ENCODE data around the gene UPP1.

The UPP1 gene

GRCh38 chr7:48097521-48098231 is 8.6 kb downstream of the UPP1 start:
- H3K4me1 Mint-ChIP-seq = no peaks in the 10 kb centered on the region
- H3K36me3 Mint-ChIP-seq = peaks cover 53% of the 10 kb centered on the region
- no peak overlapping the region for H3K4me3 Mint-ChIP-seq
- H3K27me3 Mint-ChIP-seq = no peaks in the 10 kb centered on the region
- no peaks in the 10 kb centered on the region for H3K9me3 Mint-ChIP-seq
- no peak overlapping the region for H3K27ac Mint-ChIP-seq
- ATAC-seq = no peak

DNA sequence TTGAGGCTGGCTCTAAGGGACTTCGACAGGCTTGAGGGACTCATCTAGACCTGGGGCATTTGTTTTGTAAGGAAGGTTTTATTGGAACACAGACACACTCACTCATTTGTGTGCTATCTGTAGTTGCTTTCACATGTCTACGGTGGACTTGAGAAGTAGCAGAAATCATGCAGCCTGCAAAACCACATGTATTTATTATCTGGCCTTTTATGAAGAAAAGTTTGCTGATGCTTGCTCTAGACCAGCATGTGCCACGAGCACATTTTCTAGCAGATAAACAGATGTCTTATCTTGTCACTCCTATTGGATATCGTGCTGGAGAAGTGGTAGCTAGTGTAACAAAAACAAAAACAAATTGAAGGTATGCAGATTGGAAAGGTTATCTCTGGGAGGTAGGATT is 9.8 kb downstream of the UPP1 start:
- H3K4me3 Mint-ChIP-seq = no peak overlapping the region
- peaks cover 57% of the 10 kb centered on the region for H3K36me3 Mint-ChIP-seq
- H3K27me3 Mint-ChIP-seq = no peaks in the 10 kb centered on the region
- no peaks in the 10 kb centered on the region for H3K4me1 Mint-ChIP-seq
- no peak overlapping the region for H3K27ac Mint-ChIP-seq
- H3K9me3 Mint-ChIP-seq = no peaks in the 10 kb centered on the region
- no peak for ATAC-seq

GRCh38 chr7:48099781-48100180 is 10.7 kb downstream of the UPP1 start:
- Mint-ChIP-seq H3K36me3 (peaks cover 65% of the 10 kb centered on the region), H3K9me3 (no peaks in the 10 kb centered on the region), H3K4me1 (no peaks in the 10 kb centered on the region), H3K27me3 (no peaks in the 10 kb centered on the region), H3K27ac (no peak overlapping the region), H3K4me3 (no peak overlapping the region)
- no peak for ATAC-seq

DNA sequence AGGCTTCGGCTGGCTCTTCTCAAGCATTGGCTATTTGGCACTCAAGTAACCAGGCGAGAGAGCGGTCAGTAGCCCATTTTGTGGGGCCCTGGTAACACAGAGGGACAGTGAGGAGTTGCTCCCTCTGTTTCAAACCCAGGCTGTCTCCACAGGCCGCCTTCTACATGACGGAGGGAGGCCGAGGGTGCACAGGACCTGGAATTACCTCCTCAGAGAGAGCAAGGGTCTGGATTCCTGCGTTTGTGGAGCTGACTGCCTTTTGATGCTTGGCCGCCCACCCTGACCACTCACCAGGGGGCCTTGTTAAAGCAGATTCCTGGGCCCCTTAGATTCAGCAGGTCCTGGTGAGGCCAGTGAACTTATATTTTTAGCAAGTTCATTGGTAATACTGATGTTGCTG is 12.3 kb downstream of the UPP1 start:
- Mint-ChIP-seq H3K4me1 (no peaks in the 10 kb centered on the region), H3K9me3 (no peaks in the 10 kb centered on the region), H3K27me3 (no peaks in the 10 kb centered on the region), H3K4me3 (no peak overlapping the region), H3K27ac (no peak overlapping the region), H3K36me3 (peaks cover 57% of the 10 kb centered on the region)
- ATAC-seq = no peak

DNA sequence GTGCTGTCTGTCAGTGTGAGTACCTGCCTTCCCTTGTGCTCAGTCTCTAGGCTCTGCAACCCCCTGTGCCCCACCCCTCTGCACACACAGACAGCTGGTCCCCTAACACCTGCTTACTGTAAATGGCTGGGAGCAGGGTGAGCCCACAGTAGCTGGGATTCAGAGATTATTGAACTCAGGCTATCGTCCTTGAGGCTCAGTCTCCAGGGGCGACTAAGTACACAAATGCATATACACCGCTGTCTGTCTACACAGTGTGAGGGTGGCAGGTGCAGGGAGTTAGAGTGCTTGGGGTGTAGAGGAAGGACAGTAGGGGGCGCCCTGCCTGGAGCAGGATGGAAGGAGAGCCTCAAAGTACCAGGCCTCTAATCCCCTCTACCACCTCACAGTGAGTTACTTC is 12.9 kb downstream of the UPP1 start:
- no peak for ATAC-seq
- H3K27me3 Mint-ChIP-seq = no peaks in the 10 kb centered on the region
- no peak overlapping the region for H3K4me3 Mint-ChIP-seq
- no peaks in the 10 kb centered on the region for H3K9me3 Mint-ChIP-seq
- H3K36me3 Mint-ChIP-seq = peaks cover 53% of the 10 kb centered on the region
- no peaks in the 10 kb centered on the region for H3K4me1 Mint-ChIP-seq
- no peak overlapping the region for H3K27ac Mint-ChIP-seq

DNA sequence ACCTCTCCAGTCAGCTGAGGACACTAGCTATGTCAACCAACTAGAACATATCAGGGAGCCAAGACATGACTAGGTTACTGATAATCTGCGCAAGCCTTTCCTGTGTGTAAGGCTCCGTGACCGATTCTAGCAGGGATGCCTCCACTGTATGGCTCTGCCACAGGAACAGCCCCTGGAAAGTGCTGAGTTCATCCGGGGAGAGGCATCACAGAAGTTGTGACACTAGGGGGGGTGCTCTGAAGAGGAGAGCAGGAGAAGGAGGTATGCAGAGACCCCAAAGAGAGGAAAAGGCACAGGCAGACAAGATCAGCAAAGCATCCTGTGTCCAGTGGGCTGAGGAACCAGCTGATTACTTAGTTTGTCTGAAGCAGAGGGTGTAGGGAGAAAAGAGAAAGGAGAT is 13.5 kb downstream of the UPP1 start:
- no peak overlapping the region for H3K27ac Mint-ChIP-seq
- H3K9me3 Mint-ChIP-seq = no peaks in the 10 kb centered on the region
- no peak overlapping the region for H3K4me3 Mint-ChIP-seq
- H3K36me3 Mint-ChIP-seq = peaks cover 57% of the 10 kb centered on the region
- no peak for ATAC-seq
- H3K27me3 Mint-ChIP-seq = no peaks in the 10 kb centered on the region
- H3K4me1 Mint-ChIP-seq = no peaks in the 10 kb centered on the region

- Mint-ChIP-seq H3K9me3 (no peaks in the 10 kb centered on the region), H3K27me3 (no peaks in the 10 kb centered on the region), H3K4me3 (no peak overlapping the region), H3K27ac (no peak overlapping the region), H3K36me3 (peaks cover 44% of the 10 kb centered on the region), H3K4me1 (peaks cover 5% of the 10 kb centered on the region)
- no peak for ATAC-seq
These were observed 16.0 kb downstream of the UPP1 start for GRCh38 chr7:48105045-48105444.

- H3K36me3 Mint-ChIP-seq = peaks cover 40% of the 10 kb centered on the region
- H3K27me3 Mint-ChIP-seq = no peaks in the 10 kb centered on the region
- no peak for ATAC-seq
- no peak overlapping the region for H3K4me3 Mint-ChIP-seq
- peaks cover 10% of the 10 kb centered on the region for H3K4me1 Mint-ChIP-seq
- no peaks in the 10 kb centered on the region for H3K9me3 Mint-ChIP-seq
- H3K27ac Mint-ChIP-seq = no peak overlapping the region
These were observed 18.0 kb downstream of the UPP1 start for GRCh38 chr7:48106906-48107659.

GRCh38 chr7:48107926-48108472 is 18.9 kb downstream of the UPP1 start:
- ATAC-seq = no peak
- Mint-ChIP-seq H3K27ac (no peak overlapping the region), H3K4me1 (peaks cover 10% of the 10 kb centered on the region), H3K27me3 (no peaks in the 10 kb centered on the region), H3K9me3 (no peaks in the 10 kb centered on the region), H3K36me3 (peaks cover 32% of the 10 kb centered on the region), H3K4me3 (no peak overlapping the region)

DNA sequence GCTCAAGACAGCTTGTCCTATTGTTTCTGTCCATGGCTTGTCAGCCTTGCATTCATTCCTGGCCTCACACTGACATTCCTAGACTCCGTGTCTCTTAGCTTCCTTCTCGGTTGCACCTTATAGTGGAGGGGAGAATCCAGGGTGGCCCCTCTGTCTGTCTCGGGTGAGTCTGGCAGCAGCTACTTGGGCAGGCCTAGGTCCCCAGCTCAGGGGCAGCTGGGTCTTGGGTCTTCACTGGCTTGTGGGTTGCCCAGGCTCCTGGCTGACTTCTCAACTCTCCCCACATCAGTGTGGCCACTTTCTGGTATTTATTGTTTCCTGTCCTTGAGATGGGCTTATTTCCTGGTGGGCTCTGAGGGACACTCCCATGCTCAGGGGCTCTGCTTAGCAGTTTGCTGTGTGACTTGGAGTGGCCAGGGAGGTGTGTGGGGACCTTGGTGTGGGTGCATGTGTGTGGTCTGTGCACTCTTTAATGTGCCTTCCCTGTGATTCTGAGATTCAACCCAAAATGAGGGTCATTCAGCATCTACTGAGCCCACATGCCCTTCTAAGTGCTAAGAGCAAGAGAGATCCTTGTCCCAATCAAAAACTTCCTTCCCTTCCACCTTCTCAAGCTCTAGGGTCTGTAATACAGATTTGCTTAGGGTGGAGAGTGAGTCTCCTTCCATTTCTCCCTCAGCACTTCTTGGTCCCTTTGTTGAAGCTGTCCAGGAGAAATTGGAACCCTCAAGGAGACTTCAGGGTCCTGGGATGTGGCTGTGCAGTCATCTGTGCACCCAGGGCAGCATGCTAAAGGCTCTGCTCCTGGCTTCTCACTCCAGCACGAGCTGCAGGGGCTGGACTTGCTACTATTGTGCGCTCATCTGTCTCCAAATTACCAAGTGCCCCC is 20.1 kb downstream of the UPP1 start:
- Mint-ChIP-seq H3K4me3 (no peak overlapping the region), H3K4me1 (peaks cover 10% of the 10 kb centered on the region), H3K36me3 (peaks cover 21% of the 10 kb centered on the region), H3K27ac (no peak overlapping the region), H3K9me3 (no peaks in the 10 kb centered on the region), H3K27me3 (no peaks in the 10 kb centered on the region)
- ATAC-seq = no peak

DNA sequence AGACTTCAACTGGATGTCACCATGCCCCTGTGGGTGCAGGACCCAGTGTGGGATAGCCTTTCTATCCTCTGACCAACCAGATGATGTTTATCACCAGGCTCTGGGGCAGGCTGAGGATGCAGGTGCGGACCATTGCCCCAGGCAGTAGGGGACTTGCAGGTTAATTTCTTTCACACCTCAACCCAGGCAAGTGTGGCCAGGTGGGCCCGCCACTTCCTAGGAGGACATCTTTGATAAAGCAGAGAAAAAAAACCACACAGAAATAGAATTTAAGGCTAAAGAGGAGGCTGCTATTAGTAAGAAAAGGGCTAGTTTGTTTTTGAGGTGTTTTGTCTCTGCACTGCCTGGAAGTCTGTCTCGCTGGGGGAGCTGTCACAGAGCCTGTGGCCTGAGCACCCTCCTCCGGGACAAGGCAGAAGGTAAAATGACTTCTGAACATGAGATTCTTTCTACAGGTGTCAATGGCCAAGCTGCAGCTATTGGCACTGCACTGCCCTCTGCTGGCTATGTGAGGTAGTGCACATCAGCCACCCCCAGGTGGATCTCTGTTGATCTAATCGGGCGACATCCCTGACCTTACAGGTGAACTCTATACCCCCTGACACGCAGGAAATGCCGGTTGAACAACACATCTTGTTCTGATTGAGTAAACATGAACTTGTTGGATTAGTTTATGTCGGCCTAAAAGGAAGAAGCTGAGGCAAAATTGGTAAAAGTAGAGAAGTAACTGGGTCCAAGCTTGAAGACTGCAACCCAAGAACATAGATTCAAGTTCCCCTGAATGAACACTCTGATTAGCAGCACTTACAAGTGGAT is 21.0 kb downstream of the UPP1 start:
- Mint-ChIP-seq H3K4me1 (peaks cover 10% of the 10 kb centered on the region), H3K27ac (no peak overlapping the region), H3K9me3 (no peaks in the 10 kb centered on the region), H3K4me3 (no peak overlapping the region), H3K27me3 (no peaks in the 10 kb centered on the region), H3K36me3 (peaks cover 12% of the 10 kb centered on the region)
- peak; percentile 83 for ATAC-seq

DNA sequence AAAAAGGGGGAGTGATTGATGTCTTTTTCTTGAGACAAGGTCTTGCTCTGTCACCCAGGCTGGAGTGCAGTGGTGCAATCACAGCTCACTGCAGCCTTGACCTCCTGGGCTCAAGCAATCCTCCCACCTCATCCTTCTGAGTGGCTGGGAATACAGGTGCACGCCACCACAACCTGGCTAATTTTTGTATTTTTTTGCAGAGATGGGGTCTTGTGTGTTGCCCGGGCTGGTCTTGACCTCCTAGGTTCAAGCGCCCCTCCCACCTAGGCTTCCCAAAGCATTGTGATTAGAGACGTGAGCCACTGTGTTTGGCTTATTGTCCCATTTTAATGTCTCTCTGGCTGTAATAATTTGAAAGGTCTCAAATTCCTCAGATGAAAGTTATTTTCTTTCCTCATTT is 21.8 kb downstream of the UPP1 start:
- no peak overlapping the region for H3K4me3 Mint-ChIP-seq
- H3K36me3 Mint-ChIP-seq = peaks cover 11% of the 10 kb centered on the region
- no peak for ATAC-seq
- no peak overlapping the region for H3K27ac Mint-ChIP-seq
- H3K9me3 Mint-ChIP-seq = no peaks in the 10 kb centered on the region
- H3K27me3 Mint-ChIP-seq = no peaks in the 10 kb centered on the region
- peaks cover 10% of the 10 kb centered on the region for H3K4me1 Mint-ChIP-seq

GRCh38 chr7:48111596-48111995 is 22.5 kb downstream of the UPP1 start:
- no peak overlapping the region for H3K27ac Mint-ChIP-seq
- peaks cover 10% of the 10 kb centered on the region for H3K4me1 Mint-ChIP-seq
- no peaks in the 10 kb centered on the region for H3K9me3 Mint-ChIP-seq
- H3K36me3 Mint-ChIP-seq = peaks cover 11% of the 10 kb centered on the region
- H3K4me3 Mint-ChIP-seq = no peak overlapping the region
- ATAC-seq = no peak
- H3K27me3 Mint-ChIP-seq = no peaks in the 10 kb centered on the region

DNA sequence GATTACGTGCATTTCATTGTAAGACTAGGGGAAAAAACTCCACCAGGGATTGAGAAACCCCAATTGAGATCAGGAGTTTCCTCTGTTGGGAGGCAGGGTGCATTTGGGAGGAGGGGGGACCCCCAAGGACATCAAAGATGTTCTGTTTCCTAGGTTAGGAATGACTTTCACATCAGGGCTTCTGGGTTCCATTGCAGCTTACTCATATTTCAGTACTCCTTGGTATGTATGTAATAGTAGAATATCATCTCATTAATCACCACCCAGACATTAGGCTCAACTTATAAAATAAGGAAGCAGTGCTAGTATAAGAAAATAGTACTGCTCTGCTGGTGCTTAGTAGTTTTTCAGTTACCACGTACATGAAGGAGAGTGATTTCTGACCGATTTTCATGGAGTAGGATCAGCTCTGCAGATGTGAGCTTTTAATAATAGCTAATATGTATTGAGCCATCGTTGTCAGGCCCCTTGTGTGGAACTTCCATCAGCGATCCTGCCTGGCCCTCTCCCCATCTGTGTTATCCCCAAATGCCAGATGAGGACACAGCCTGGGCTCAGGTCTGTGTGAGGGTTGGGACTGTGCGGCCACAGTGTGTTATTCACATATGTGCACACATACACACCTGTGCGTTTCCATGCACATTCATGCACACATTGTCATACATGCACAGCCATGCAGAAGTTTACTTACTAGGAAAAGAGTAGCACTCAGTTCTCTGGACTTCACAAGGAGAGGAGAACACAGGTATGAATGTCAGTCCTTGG is 23.5 kb downstream of the UPP1 start:
- Mint-ChIP-seq H3K27ac (no peak overlapping the region), H3K27me3 (no peaks in the 10 kb centered on the region), H3K4me1 (peaks cover 10% of the 10 kb centered on the region), H3K9me3 (no peaks in the 10 kb centered on the region), H3K4me3 (no peak overlapping the region), H3K36me3 (peaks cover 6% of the 10 kb centered on the region)
- ATAC-seq = no peak
